Endodermal cell (in vitro differentiated cells): ENCODE measurements around the gene CDADC1. TPM values are rescaled to one million over a fixed set of nuclear protein-coding genes. Genes with fewer than 3 reads are reported as not detected.

Experiments
- DNase-seq: peaks from one replicate; pipeline ENCODE4 v3.0.0-alpha.2; 2017
- H3K27ac ChIP-seq: 2 replicates; pipeline ENCODE4 v1.5.1; 2013; ENCODE audit warnings: mild to moderate bottlenecking, low read depth, low read length, moderate library complexity
- H3K27me3 ChIP-seq: 2 replicates; pipeline ENCODE4 v1.6.1; 2013; ENCODE audit warnings: mild to moderate bottlenecking, low read length, moderate library complexity; ENCODE audit not compliant: insufficient read depth, control insufficient read depth, poor library complexity, severe bottlenecking
- H3K36me3 ChIP-seq: 2 replicates; pipeline ENCODE4 v1.7.0; 2013; ENCODE audit warnings: mild to moderate bottlenecking, low read length, moderate library complexity; ENCODE audit not compliant: control insufficient read depth, insufficient read depth
- H3K4me1 ChIP-seq: one replicate; pipeline ENCODE4 v1.7.0; 2013; ENCODE audit warnings: low read length; ENCODE audit not compliant: control insufficient read depth, insufficient read depth
- H3K4me3 ChIP-seq: 2 replicates; pipeline ENCODE4 v1.5.1; 2013; ENCODE audit warnings: mild to moderate bottlenecking, low read length, moderate library complexity
- H3K9ac ChIP-seq: 2 replicates; pipeline ENCODE4 v1.6.1; 2013; ENCODE audit warnings: mild to moderate bottlenecking, low read length, moderate library complexity; ENCODE audit not compliant: poor library complexity, severe bottlenecking; ENCODE audit errors: extremely low read depth
- H3K9me3 ChIP-seq: 2 replicates; pipeline ENCODE4 v1.6.1; 2013; ENCODE audit warnings: mild to moderate bottlenecking, low read length, moderate library complexity; ENCODE audit not compliant: control insufficient read depth
- H3K27ac Mint-ChIP-seq: 2 replicates; pipeline ENCODE4 v1.8.0; 2020; ENCODE audit warnings: mixed read lengths
- H3K27me3 Mint-ChIP-seq: 2 replicates; pipeline ENCODE4 v1.8.0; 2021; ENCODE audit warnings: mild to moderate bottlenecking, mixed read lengths; ENCODE audit not compliant: insufficient read depth
- H3K36me3 Mint-ChIP-seq: 2 replicates; pipeline ENCODE4 v1.8.0; 2020; ENCODE audit warnings: low read depth, mixed read lengths
- H3K4me1 Mint-ChIP-seq: 2 replicates; pipeline ENCODE4 v1.8.0; 2020; ENCODE audit warnings: mixed read lengths
- H3K4me3 Mint-ChIP-seq: 2 replicates; pipeline ENCODE4 v1.8.0; 2020; ENCODE audit warnings: mild to moderate bottlenecking, moderate library complexity, mixed read lengths
- H3K9me3 Mint-ChIP-seq: 2 replicates; pipeline ENCODE4 v1.8.0; 2020; ENCODE audit warnings: mild to moderate bottlenecking, mixed read lengths
- CTCF ChIP-seq: fragments of 200-600 bp; sonication (generic); conservative IDR thresholded peaks from 2 replicates; pipeline ENCODE4 v1.5.0; 2021; ENCODE audit warnings: antibody characterized with exemption, mild to moderate bottlenecking
- WGBS, 2 experiments: methylation state at CpG; one replicate each; pipeline versions ENCODE4 v1.1.5 to v1.1.7; 2013; ENCODE audit warnings: missing lambda C conversion rate in 2 of 2, mixed read lengths in 1 of 2; ENCODE audit not compliant: insufficient coverage in 1 of 2, insufficient read length in 1 of 2; 5-methylcytosine and 5-hydroxymethylcytosine counted together
- total RNA-seq, 2 donors: library from RNA; stranded (reverse); fragmentation: NEBNext Ultra II Directional in 1 of 2; extraction: Animal tissue kit (Norgen Biotek cat#: 25700) in 1 of 2; gene quantifications; 2 replicates in 1 of 2; 3 replicates in 1 of 2; pipeline ENCODE4 v1.2.1, GENCODE V29; 2021

Gene CDADC1
- total RNA-seq, 2 donors from 2014 or later = 6.0 to 15.8 TPM

- Mint-ChIP-seq H3K4me1 (peaks cover 28% of the 10 kb centered on the region), H3K27me3 (peaks cover 36% of the 10 kb centered on the region), H3K4me3 (no peak overlapping the region), H3K36me3 (peaks cover 17% of the 10 kb centered on the region), H3K9me3 (no peaks in the 10 kb centered on the region), H3K27ac (no peak overlapping the region)
- WGBS, 2 experiments = 73 to 82% methylated on average over 4 to 6 of the region's 6 CpGs
- Histone ChIP-seq H3K9ac (no peak overlapping the region), H3K36me3 (peaks cover 1% of the 10 kb centered on the region), H3K4me1 (no peaks in the 10 kb centered on the region), H3K27ac (no peak overlapping the region), H3K27me3 (peaks cover 23% of the 10 kb centered on the region), H3K9me3 (no peaks in the 10 kb centered on the region), H3K4me3 (no peak overlapping the region)
- TF ChIP-seq CTCF = no peak
- DNase-seq = no peak
Measured at GRCh38 chr13:49213997-49214916, 33.5 kb upstream of the CDADC1 start.

- H3K36me3 ChIP-seq = no peaks in the 10 kb centered on the region
- Mint-ChIP-seq H3K9me3 (no peaks in the 10 kb centered on the region), H3K27me3 (peaks cover 43% of the 10 kb centered on the region), H3K36me3 (peaks cover 12% of the 10 kb centered on the region), H3K4me3 (no peak overlapping the region), H3K27ac (no peak overlapping the region), H3K4me1 (peaks cover 28% of the 10 kb centered on the region)
- peak; percentile 51 for TF ChIP-seq CTCF
- no peak overlapping the region for H3K9ac ChIP-seq
- no peak overlapping the region for H3K4me3 ChIP-seq
- DNase-seq = peak; percentile 78
- peaks cover 30% of the 10 kb centered on the region for H3K27me3 ChIP-seq
- H3K27ac ChIP-seq = no peak overlapping the region
- no peaks in the 10 kb centered on the region for H3K4me1 ChIP-seq
- 63 to 69% methylated on average over 5 to 6 of the region's 6 CpGs for WGBS, 2 experiments
- H3K9me3 ChIP-seq = no peaks in the 10 kb centered on the region
Measured at GRCh38 chr13:49214917-49215376, 32.8 kb upstream of the CDADC1 start.

- Histone ChIP-seq H3K4me1 (no peaks in the 10 kb centered on the region), H3K9me3 (no peaks in the 10 kb centered on the region), H3K9ac (no peak overlapping the region), H3K27me3 (peaks cover 44% of the 10 kb centered on the region), H3K4me3 (no peak overlapping the region), H3K27ac (no peak overlapping the region), H3K36me3 (no peaks in the 10 kb centered on the region)
- no peak for DNase-seq
- H3K9me3 Mint-ChIP-seq = no peaks in the 10 kb centered on the region
- H3K4me3 Mint-ChIP-seq = no peak overlapping the region
- peaks cover 12% of the 10 kb centered on the region for H3K36me3 Mint-ChIP-seq
- 86 to 98% methylated on average over 4 to 6 of the region's 6 CpGs for WGBS, 2 experiments
- peaks cover 54% of the 10 kb centered on the region for H3K27me3 Mint-ChIP-seq
- no peak overlapping the region for H3K27ac Mint-ChIP-seq
- TF ChIP-seq CTCF = no peak
- peaks cover 28% of the 10 kb centered on the region for H3K4me1 Mint-ChIP-seq
Measured at GRCh38 chr13:49216334-49216733, 31.4 kb upstream of the CDADC1 start.
